SK-N-SH (cell line): ENCODE results near the gene BAIAP3. TPM values are rescaled to one million over a fixed set of nuclear protein-coding genes. Genes with fewer than 3 reads are reported as not detected.
A peak's percentile ranks its signal among the peaks of the same experiment; 100 is the strongest.

Source experiments
- CTCF ChIA-PET: fragments of 300-600, 350-600 bp; formaldehyde crosslinking; extraction: SDS; loops from one replicate; lab custom pipeline; 2021; lab: Yijun Ruan, JAX
- POLR2A ChIA-PET: fragments of 350-600 bp; sonication (Branson Sonifier 250); formaldehyde crosslinking; extraction: SDS; loops from one replicate; lab custom pipeline; 2020; ENCODE audit warnings: antibody characterized with exemption, inconsistent platforms; lab: Yijun Ruan, JAX
- DNase-seq: peaks from one replicate; pipeline ENCODE4 v3.0.0; 2012
- H2AFZ ChIP-seq: fragments of 200-600 bp; sonication (generic); 2 replicates; pipeline ENCODE4 v1.8.1; 2016; ENCODE audit warnings: antibody characterized with exemption, mild to moderate bottlenecking, low read depth
- H3F3A ChIP-seq: fragments of 200-600 bp; sonication (generic); replicated peaks from 2 replicates; pipeline ENCODE3; 2016; ENCODE audit warnings: antibody characterized with exemption, mild to moderate bottlenecking; ENCODE audit not compliant: insufficient read depth
- H3K27ac ChIP-seq, 2 experiments: fragments of 200-500 bp in 1 of 2; fragments of 200-600 bp in 1 of 2; sonication (Bioruptor generic) in 1 of 2; sonication (generic), shearing (Covaris generic) in 1 of 2; 2 replicates each; pipeline versions ENCODE4 v1.5.1 to v1.6.1; 2014 to 2016; ENCODE audit warnings: low read depth in 2 of 2, inconsistent platforms in 1 of 2, low read length in 1 of 2, mild to moderate bottlenecking in 1 of 2, mixed read lengths in 1 of 2
- H3K27me3 ChIP-seq: fragments of 200-600 bp; sonication (generic), shearing (Covaris generic); 2 replicates; pipeline ENCODE4 v1.6.1; 2016; ENCODE audit warnings: mixed run types; ENCODE audit not compliant: insufficient read depth
- H3K36me3 ChIP-seq, 2 experiments: fragments of 200-500 bp in 1 of 2; fragments of 200-600 bp in 1 of 2; sonication (Bioruptor generic) in 1 of 2; sonication (generic) in 1 of 2; replicated peaks in 1 of 2; 2 replicates each; pipeline versions ENCODE3 to v1.5.1; 2014 to 2016; ENCODE audit warnings: low read length in 1 of 2, mild to moderate bottlenecking in 1 of 2; ENCODE audit not compliant: insufficient read depth in 2 of 2, control insufficient read depth in 1 of 2
- H3K4me1 ChIP-seq, 2 experiments: fragments of 200-500 bp in 1 of 2; fragments of 200-600 bp in 1 of 2; sonication (Bioruptor generic) in 1 of 2; sonication (generic), shearing (Covaris generic) in 1 of 2; 2 replicates each; pipeline versions ENCODE4 v1.5.1 to v1.6.1; 2014 to 2016; ENCODE audit warnings: low read depth in 1 of 2, low read length in 1 of 2, mixed run types in 1 of 2; ENCODE audit not compliant: insufficient read depth in 2 of 2, control insufficient read depth in 1 of 2
- H3K4me2 ChIP-seq: fragments of 200-600 bp; sonication (generic), shearing (Covaris generic); 2 replicates; pipeline ENCODE4 v1.6.1; 2017; ENCODE audit warnings: mixed run types
- H3K4me3 ChIP-seq, 2 experiments: fragments of 200-500 bp in 1 of 2; fragments of 200-600 bp in 1 of 2; sonication (Bioruptor generic) in 1 of 2; sonication (generic), shearing (Covaris generic) in 1 of 2; 2 replicates each; pipeline versions ENCODE4 v1.5.1 to v1.8.1; 2014 to 2016; ENCODE audit warnings: low read depth in 2 of 2, inconsistent platforms in 1 of 2, low read length in 1 of 2, mild to moderate bottlenecking in 1 of 2, mixed read lengths in 1 of 2, moderate library complexity in 1 of 2
- H3K79me2 ChIP-seq: fragments of 200-600 bp; sonication (generic); 2 replicates; pipeline ENCODE4 v1.8.1; 2017; ENCODE audit warnings: mild to moderate bottlenecking; ENCODE audit not compliant: insufficient read depth
- H3K9ac ChIP-seq: fragments of 200-600 bp; sonication (generic); 2 replicates; pipeline ENCODE4 v1.6.1; 2017; ENCODE audit warnings: mixed run types
- H3K9me2 ChIP-seq: fragments of 200-600 bp; sonication (generic); 2 replicates; pipeline ENCODE4 v1.6.1; 2017; ENCODE audit warnings: mixed run types
- H3K9me3 ChIP-seq: fragments of 200-600 bp; sonication (generic); 2 replicates; pipeline ENCODE4 v1.6.1; 2017; ENCODE audit warnings: mixed run types, mild to moderate bottlenecking, moderate library complexity
- H4K20me1 ChIP-seq: fragments of 200-600 bp; sonication (generic); 2 replicates; pipeline ENCODE4 v1.6.1; 2017; ENCODE audit warnings: mild to moderate bottlenecking, mixed run types; ENCODE audit not compliant: insufficient read depth
- CHD2 ChIP-seq: fragments of 150-350 bp; IDR thresholded peaks from 2 replicates; pipeline ENCODE4 v1.6.1; 2018; ENCODE audit warnings: low read length; ENCODE audit not compliant: partially characterized antibody
- ELF1 ChIP-seq: IDR thresholded peaks from 2 replicates; pipeline ENCODE4 v1.4.0; 2012
- FOXJ3 ChIP-seq: sonication (generic); formaldehyde crosslinking; IDR thresholded peaks from 2 replicates; pipeline ENCODE4 v1.5.1; 2020; ENCODE audit warnings: mild to moderate bottlenecking, missing genetic modification reagents
- FOXM1 ChIP-seq: IDR thresholded peaks from 2 replicates; pipeline ENCODE4 v1.4.0; 2012; ENCODE audit warnings: low read depth, mild to moderate bottlenecking
- MXI1 ChIP-seq: IDR thresholded peaks from 2 replicates; pipeline ENCODE4 v1.6.1; 2012; ENCODE audit warnings: mild to moderate bottlenecking, low read depth, low read length, improper control_type of control experiment
- NFIC ChIP-seq: IDR thresholded peaks from 2 replicates; pipeline ENCODE4 v1.4.0; 2012; ENCODE audit warnings: borderline replicate concordance
- POLR2AphosphoS5 ChIP-seq: IDR thresholded peaks from 2 replicates; pipeline ENCODE4 v1.6.1; 2012; ENCODE audit warnings: low read depth, low read length
- RCOR1 ChIP-seq: fragments of 150-350 bp; IDR thresholded peaks from 2 replicates; pipeline ENCODE4 v1.6.1; 2017; ENCODE audit warnings: antibody characterized with exemption, low read length
- RFX5 ChIP-seq: IDR thresholded peaks from 2 replicates; pipeline ENCODE4 v1.6.1; 2012; ENCODE audit warnings: mild to moderate bottlenecking, improper control_type of control experiment, low read length
- RXRA ChIP-seq: IDR thresholded peaks from 2 replicates; pipeline ENCODE4 v1.4.0; 2012; ENCODE audit warnings: low read depth, mild to moderate bottlenecking, borderline replicate concordance
- SMC3 ChIP-seq: IDR thresholded peaks from 2 replicates; pipeline ENCODE4 v1.6.1; 2012; ENCODE audit warnings: low read depth, low read length, improper control_type of control experiment
- TAF1 ChIP-seq: IDR thresholded peaks from 2 replicates; pipeline ENCODE4 v1.6.1; 2012; ENCODE audit warnings: low read depth, mild to moderate bottlenecking, low read length, moderate library complexity, borderline replicate concordance
- TEAD4 ChIP-seq: IDR thresholded peaks from 2 replicates; pipeline ENCODE4 v1.4.0; 2012; ENCODE audit warnings: mild to moderate bottlenecking, borderline replicate concordance; ENCODE audit not compliant: insufficient read depth
- YY1 ChIP-seq: IDR thresholded peaks from 2 replicates; pipeline ENCODE4 v1.4.0; 2012; ENCODE audit warnings: low read depth, mild to moderate bottlenecking
- WGBS: methylation state at CpG from one replicate; pipeline ENCODE4 v1.1.6; 2017; ENCODE audit warnings: low lambda C conversion rate; 5-methylcytosine and 5-hydroxymethylcytosine counted together
- polyA plus RNA-seq, 3 experiments: library from polyadenylated mRNA; depleted of rRNA; stranded (reverse); fragments of >200 nt; gene quantifications; 2 replicates each; pipeline ENCODE4 v1.2.3, GENCODE V29; 2012
- TF ChIP-seq, protein P1 (sequence below): fragments of 150-350 bp; IDR thresholded peaks from 2 replicates; pipeline ENCODE4 v1.6.1; 2016; ENCODE audit warnings: mild to moderate bottlenecking, low read depth, low read length

BAIAP3 gene
- polyA plus RNA-seq, 1 of the 3 experiments (the other 2 are of a cell fraction), result 1.1 TPM

DNA sequence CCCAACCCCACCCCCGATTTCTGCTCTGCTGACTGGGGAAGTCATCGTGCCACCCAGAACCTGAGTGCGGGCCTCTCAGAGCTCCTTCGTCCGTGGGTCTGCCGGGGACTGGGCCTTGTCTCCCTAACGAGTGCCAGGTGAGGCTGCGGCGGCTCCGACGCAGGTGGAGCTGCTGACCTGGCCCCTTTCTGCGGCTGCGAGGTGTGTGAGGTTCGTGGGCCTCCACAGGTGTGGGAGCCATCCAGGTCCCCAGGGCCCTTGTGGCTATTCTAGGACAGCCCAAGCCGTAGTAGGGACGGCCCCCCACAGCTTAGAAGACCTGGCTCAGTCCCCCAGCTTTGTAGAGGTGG is 21.0 kb upstream of the BAIAP3 start:
- no peak overlapping the region; the same call in 1 of the 2 replicates for H3K9ac ChIP-seq
- peaks cover 76% of the 10 kb centered on the region for H3K79me2 ChIP-seq
- H3K4me3 ChIP-seq, result no peak overlapping the region
- peaks cover 75% of the 10 kb centered on the region for H4K20me1 ChIP-seq
- H3K9me2 ChIP-seq, result no peaks in the 10 kb centered on the region
- H3K27me3 ChIP-seq, result no peaks in the 10 kb centered on the region
- H3K27ac ChIP-seq, result no peak overlapping the region
- WGBS, result 50% methylated on average over 1 of the region's 16 CpGs
- POLR2A ChIA-PET, result no interaction called here
- no peaks in the 10 kb centered on the region for H3K9me3 ChIP-seq
- no peak for TF ChIP-seq NFIC
- TF ChIP-seq YY1, result no peak
- no peak for TF ChIP-seq MXI1
- no peak for TF ChIP-seq FOXM1
- TF ChIP-seq, protein P1, sequence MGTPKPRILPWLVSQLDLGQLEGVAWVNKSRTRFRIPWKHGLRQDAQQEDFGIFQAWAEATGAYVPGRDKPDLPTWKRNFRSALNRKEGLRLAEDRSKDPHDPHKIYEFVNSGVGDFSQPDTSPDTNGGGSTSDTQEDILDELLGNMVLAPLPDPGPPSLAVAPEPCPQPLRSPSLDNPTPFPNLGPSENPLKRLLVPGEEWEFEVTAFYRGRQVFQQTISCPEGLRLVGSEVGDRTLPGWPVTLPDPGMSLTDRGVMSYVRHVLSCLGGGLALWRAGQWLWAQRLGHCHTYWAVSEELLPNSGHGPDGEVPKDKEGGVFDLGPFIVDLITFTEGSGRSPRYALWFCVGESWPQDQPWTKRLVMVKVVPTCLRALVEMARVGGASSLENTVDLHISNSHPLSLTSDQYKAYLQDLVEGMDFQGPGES, result no peak
- TF ChIP-seq RCOR1, result no peak
- TF ChIP-seq POLR2AphosphoS5, result no peak
- no peak for TF ChIP-seq FOXJ3
- no peak for TF ChIP-seq TEAD4
- no peak for TF ChIP-seq CHD2
- no peak for TF ChIP-seq SMC3
- no peak for TF ChIP-seq RXRA
- no peak for TF ChIP-seq RFX5
- TF ChIP-seq TAF1, result no peak
- H3F3A ChIP-seq, result no peaks in the 10 kb centered on the region
- peaks cover 14 to 48% of the 10 kb centered on the region in 2 experiments for H3K36me3 ChIP-seq
- H3K4me1 ChIP-seq, result peaks cover 10 to 27% of the 10 kb centered on the region in 2 experiments; a peak in 2 of 4 replicates
- CTCF ChIA-PET, result interaction anchor here (1.0 to 3.1 kb wide), 5 partner anchors 12 to 25 kb away, joined by 3 to 12 read pairs (median 4); no protein-coding TSS in a partner anchor
- H2AFZ ChIP-seq, result no peak overlapping the region
- no peak for DNase-seq
- peak overlapping the region; percentile 73 for H3K4me2 ChIP-seq

DNA sequence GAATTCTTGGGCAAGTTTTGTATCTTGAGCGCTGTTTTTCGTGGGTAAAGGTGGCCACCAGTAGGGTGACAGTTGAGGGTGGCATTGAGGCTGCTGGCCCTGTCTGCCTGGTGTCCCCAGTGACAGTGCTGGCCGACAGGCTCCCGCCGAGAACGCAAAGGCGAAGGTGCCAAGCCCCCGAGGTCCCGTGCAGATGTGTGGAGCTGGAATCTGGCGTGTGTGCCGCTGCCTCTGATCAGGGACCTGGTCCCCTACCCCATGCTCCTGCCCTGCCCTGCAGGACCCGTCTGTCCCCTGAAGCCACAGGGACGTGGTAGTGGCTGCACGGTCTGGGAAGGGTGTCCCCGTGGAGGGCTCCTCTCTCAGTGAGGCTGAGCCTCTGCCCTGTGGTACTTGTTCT is 20.5 kb upstream of the BAIAP3 start:
- no peak for DNase-seq
- Histone ChIP-seq H3K27ac (no peak overlapping the region), H3K4me2 (no peak overlapping the region; the same call in 1 of the 2 replicates), H2AFZ (no peak overlapping the region), H3K4me1 (peaks cover 10 to 27% of the 10 kb centered on the region in 2 experiments; a peak in 2 of 4 replicates), H3K9ac (no peak overlapping the region), H3K9me3 (no peaks in the 10 kb centered on the region), H3F3A (no peaks in the 10 kb centered on the region), H3K79me2 (peaks cover 81% of the 10 kb centered on the region), H3K36me3 (peaks cover 17 to 53% of the 10 kb centered on the region in 2 experiments), H3K4me3 (no peak overlapping the region), H4K20me1 (peaks cover 79% of the 10 kb centered on the region), H3K27me3 (no peaks in the 10 kb centered on the region), H3K9me2 (no peaks in the 10 kb centered on the region)
- WGBS, result 95% methylated on average over 8 of the region's 15 CpGs
- CTCF ChIA-PET, result interaction anchor here (1.3 to 3.1 kb wide), 3 partner anchors 12 to 24 kb away, joined by 4 to 12 read pairs (median 7); no protein-coding TSS in a partner anchor
- POLR2A ChIA-PET, result no interaction called here
- TF ChIP-seq FOXM1, result no peak
- TF ChIP-seq YY1, result no peak
- TF ChIP-seq ELF1, result no peak
